NCI-H1930 (cell line): ENCODE data around the gene IRF9.

Experiments
- DNase-seq, 2 experiments: peaks; one replicate each; lab custom pipeline; 2025; lab: John Stamatoyannopoulos, UW

IRF9 gene

GRCh38 chr14:24177891-24178290, 16.8 kb downstream of the IRF9 start:
- DNase-seq, result no peak

- no peak for DNase-seq
Observed at GRCh38 chr14:24178399-24179178, 17.5 kb downstream of the IRF9 start.

- no peak for DNase-seq
Observed at GRCh38 chr14:24179294-24179960, 18.4 kb downstream of the IRF9 start.

- no peak for DNase-seq
Observed at GRCh38 chr14:24179961-24180796, 19.1 kb downstream of the IRF9 start.

GRCh38 chr14:24181371-24182077, 20.5 kb downstream of the IRF9 start:
- DNase-seq, result no peak

- no peak for DNase-seq
Observed at GRCh38 chr14:24182110-24182882, 21.2 kb downstream of the IRF9 start.

- DNase-seq, result no peak
Observed at GRCh38 chr14:24183014-24183481, 22.0 kb downstream of the IRF9 start.

GRCh38 chr14:24184104-24184970, 23.3 kb downstream of the IRF9 start:
- DNase-seq, result no peak

GRCh38 chr14:24185026-24185425, 24.0 kb downstream of the IRF9 start:
- DNase-seq, result no peak

GRCh38 chr14:24185741-24186140, 24.7 kb downstream of the IRF9 start:
- DNase-seq, result no peak

GRCh38 chr14:24186831-24187538, 25.9 kb downstream of the IRF9 start:
- DNase-seq, result no peak

GRCh38 chr14:24187539-24187915, 26.5 kb downstream of the IRF9 start:
- DNase-seq, result no peak

GRCh38 chr14:24188251-24189058, 27.4 kb downstream of the IRF9 start, which contains the start of gene IPO4:
Gene IPO4 (minus strand): TSS chr14:24188816. CDS start chr14:24188787, 29 bp downstream.
- peak; percentile 92 to 96 for DNase-seq

GRCh38 chr14:24189059-24189375, 28.0 kb downstream of the IRF9 start:
- DNase-seq, result no peak

GRCh38 chr14:24189460-24189859, 28.4 kb downstream of the IRF9 start:
- no peak for DNase-seq

- DNase-seq, result no peak
Observed at GRCh38 chr14:24190416-24190815, 29.4 kb downstream of the IRF9 start.

- DNase-seq, result no peak
Observed at GRCh38 chr14:24192933-24193332, 31.9 kb downstream of the IRF9 start.

- DNase-seq, result no peak
Observed at GRCh38 chr14:24194186-24194872, 33.3 kb downstream of the IRF9 start.
